ENCODE results near the gene TANGO2. TPM values are rescaled to one million over a fixed set of nuclear protein-coding genes. Genes with fewer than 3 reads are reported as not detected.

TANGO2 gene
- total and polyA plus RNA-seq, 9 of the 15 experiments (the other 6 are each of a cell fraction or from before 2014, with no cell fraction given): 15.5 to 94.9 (median 70.1) TPM

- TF ChIP-seq TFE3 (CRISPR knock-in tag; IDR thresholded peaks at IDR 0.05) (no peak), TAF7 (tag; IDR thresholded peaks at IDR 0.05) (0 out of 2 replicates have a peak, but pooled peaks have one; percentile 9), RNF219 (CRISPR knock-in tag; IDR thresholded peaks at IDR 0.05) (no peak), CBX3 (IDR thresholded peaks at IDR 0.05; ENCODE audit: borderline replicate concordance in 1 of 2, low read length in 2 of 2) (peak in 1 of 2 experiments; percentile 98; a peak in 2 of 3 replicates), ZNF778 (CRISPR knock-in tag; IDR thresholded peaks at IDR 0.05) (no peak), HDAC2 (IDR thresholded peaks at IDR 0.05) (peak; percentile 100), LARP7 (IDR thresholded peaks at IDR 0.05) (no peak; the same call in 1 of the 2 replicates), LEF1 (IDR thresholded peaks at IDR 0.05) (no peak), STAT5A (IDR thresholded peaks at IDR 0.05; ENCODE audit: borderline replicate concordance, low read length) (no peak), E2F3 (CRISPR knock-in tag; IDR thresholded peaks at IDR 0.05) (peak; percentile 47; the same call in 1 of the 2 replicates), FOSL1 (tag; conservative IDR thresholded peaks at IDR 0.05) (0 out of 2 replicates have a peak, but pooled peaks have one; percentile 49), GTF2A2 (tag; IDR thresholded peaks at IDR 0.05) (no peak), KDM4B (IDR thresholded peaks at IDR 0.05; ENCODE audit: borderline replicate concordance in 2 of 2, low read depth in 1 of 2) (0 out of 4 replicates have a peak, but pooled peaks of 1 of the 2 experiments have one; percentile 24), RUNX1 (IDR thresholded peaks at IDR 0.05; ENCODE audit: low read depth) (peak; percentile 69; the same call in 1 of the 2 replicates), ZNF75A (CRISPR knock-in tag; IDR thresholded peaks at IDR 0.05) (no peak), USF1 (CRISPR knock-in tag; IDR thresholded peaks at IDR 0.05) (no peak), CHD4 (IDR thresholded peaks at IDR 0.05; ENCODE audit: insufficient read depth, insufficient replicate concordance, low read depth, low read length, poor library complexity, severe bottlenecking) (peak; percentile 100)
- TF ChIP-seq, protein P1, sequence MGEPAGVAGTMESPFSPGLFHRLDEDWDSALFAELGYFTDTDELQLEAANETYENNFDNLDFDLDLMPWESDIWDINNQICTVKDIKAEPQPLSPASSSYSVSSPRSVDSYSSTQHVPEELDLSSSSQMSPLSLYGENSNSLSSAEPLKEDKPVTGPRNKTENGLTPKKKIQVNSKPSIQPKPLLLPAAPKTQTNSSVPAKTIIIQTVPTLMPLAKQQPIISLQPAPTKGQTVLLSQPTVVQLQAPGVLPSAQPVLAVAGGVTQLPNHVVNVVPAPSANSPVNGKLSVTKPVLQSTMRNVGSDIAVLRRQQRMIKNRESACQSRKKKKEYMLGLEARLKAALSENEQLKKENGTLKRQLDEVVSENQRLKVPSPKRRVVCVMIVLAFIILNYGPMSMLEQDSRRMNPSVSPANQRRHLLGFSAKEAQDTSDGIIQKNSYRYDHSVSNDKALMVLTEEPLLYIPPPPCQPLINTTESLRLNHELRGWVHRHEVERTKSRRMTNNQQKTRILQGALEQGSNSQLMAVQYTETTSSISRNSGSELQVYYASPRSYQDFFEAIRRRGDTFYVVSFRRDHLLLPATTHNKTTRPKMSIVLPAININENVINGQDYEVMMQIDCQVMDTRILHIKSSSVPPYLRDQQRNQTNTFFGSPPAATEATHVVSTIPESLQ (CRISPR knock-in tag; IDR thresholded peaks at IDR 0.05): no peak
- TF ChIP-seq, protein P2, sequence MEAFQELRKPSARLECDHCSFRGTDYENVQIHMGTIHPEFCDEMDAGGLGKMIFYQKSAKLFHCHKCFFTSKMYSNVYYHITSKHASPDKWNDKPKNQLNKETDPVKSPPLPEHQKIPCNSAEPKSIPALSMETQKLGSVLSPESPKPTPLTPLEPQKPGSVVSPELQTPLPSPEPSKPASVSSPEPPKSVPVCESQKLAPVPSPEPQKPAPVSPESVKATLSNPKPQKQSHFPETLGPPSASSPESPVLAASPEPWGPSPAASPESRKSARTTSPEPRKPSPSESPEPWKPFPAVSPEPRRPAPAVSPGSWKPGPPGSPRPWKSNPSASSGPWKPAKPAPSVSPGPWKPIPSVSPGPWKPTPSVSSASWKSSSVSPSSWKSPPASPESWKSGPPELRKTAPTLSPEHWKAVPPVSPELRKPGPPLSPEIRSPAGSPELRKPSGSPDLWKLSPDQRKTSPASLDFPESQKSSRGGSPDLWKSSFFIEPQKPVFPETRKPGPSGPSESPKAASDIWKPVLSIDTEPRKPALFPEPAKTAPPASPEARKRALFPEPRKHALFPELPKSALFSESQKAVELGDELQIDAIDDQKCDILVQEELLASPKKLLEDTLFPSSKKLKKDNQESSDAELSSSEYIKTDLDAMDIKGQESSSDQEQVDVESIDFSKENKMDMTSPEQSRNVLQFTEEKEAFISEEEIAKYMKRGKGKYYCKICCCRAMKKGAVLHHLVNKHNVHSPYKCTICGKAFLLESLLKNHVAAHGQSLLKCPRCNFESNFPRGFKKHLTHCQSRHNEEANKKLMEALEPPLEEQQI (IDR thresholded peaks at IDR 0.05): no peak
Measured at GRCh38 chr22:19974268-19974861, 46.5 kb upstream of the TANGO2 start (continued).

Measured in K562 (cell line).